GM23338 (cell line): ENCODE measurements around the gene OR2V2. TPM values are rescaled to one million over a fixed set of nuclear protein-coding genes. Genes with fewer than 3 reads are reported as not detected.
A peak's percentile ranks its signal among the peaks of the same experiment; 100 is the strongest.

Source experiments
- ATAC-seq: fragments of 200-7000 bp; cut with Tn5 transposase; 3 replicates; pipeline ENCODE4 v1.9.1; 2020
- DNase-seq: peaks from one replicate; pipeline ENCODE4 v3.0.0-alpha.2; 2015; ENCODE audit warnings: low spot score
- H2AFZ ChIP-seq: fragments of 200-600 bp; sonication (generic); 2 replicates; pipeline ENCODE4 v1.8.0; 2016; ENCODE audit warnings: antibody characterized with exemption, mild to moderate bottlenecking, moderate library complexity
- H3F3A ChIP-seq: fragments of 200-600 bp; sonication (generic); replicated peaks from 2 replicates; pipeline ENCODE4 v1.8.0; 2017; ENCODE audit warnings: antibody characterized with exemption, mixed run types, low read depth
- H3K27ac ChIP-seq: fragments of 200-600 bp; sonication (generic); 2 replicates; pipeline ENCODE4 v1.6.1; 2016; ENCODE audit warnings: low read depth
- H3K27me3 ChIP-seq: fragments of 200-600 bp; sonication (generic); 2 replicates; pipeline ENCODE4 v1.8.0; 2016; ENCODE audit warnings: mild to moderate bottlenecking, mixed run types, moderate library complexity; ENCODE audit not compliant: insufficient read depth
- H3K36me3 ChIP-seq: fragments of 200-600 bp; sonication (generic); 2 replicates; pipeline ENCODE4 v1.8.0; 2016; ENCODE audit warnings: mild to moderate bottlenecking; ENCODE audit not compliant: insufficient read depth
- H3K4me1 ChIP-seq: fragments of 200-600 bp; sonication (generic); 2 replicates; pipeline ENCODE4 v1.8.0; 2016; ENCODE audit warnings: mild to moderate bottlenecking, moderate library complexity; ENCODE audit not compliant: insufficient read depth
- H3K4me2 ChIP-seq: fragments of 200-600 bp; sonication (generic); 2 replicates; pipeline ENCODE4 v1.7.1; 2017; ENCODE audit warnings: mixed run types
- H3K4me3 ChIP-seq: fragments of 200-600 bp; sonication (generic); 2 replicates; pipeline ENCODE4 v1.6.1; 2016; ENCODE audit warnings: mixed run types
- H3K79me2 ChIP-seq: fragments of 200-600 bp; sonication (generic); replicated peaks from 2 replicates; pipeline ENCODE4 v1.8.0; 2017; ENCODE audit warnings: mild to moderate bottlenecking; ENCODE audit not compliant: insufficient read depth
- H3K9me2 ChIP-seq: fragments of 200-600 bp; sonication (generic); 2 replicates; pipeline ENCODE4 v1.8.0; 2017; ENCODE audit not compliant: insufficient read depth
- H4K20me1 ChIP-seq: fragments of 200-600 bp; sonication (generic); replicated peaks from 2 replicates; pipeline ENCODE4 v1.8.0; 2017; ENCODE audit warnings: mild to moderate bottlenecking; ENCODE audit not compliant: insufficient read depth
- H3K27ac Mint-ChIP-seq: 2 replicates; pipeline ENCODE4 v1.8.0; 2020; ENCODE audit warnings: inconsistent platforms, mild to moderate bottlenecking, moderate library complexity, mixed read lengths
- H3K27me3 Mint-ChIP-seq: 3 replicates; pipeline ENCODE4 v1.8.0; 2022; ENCODE audit warnings: low read depth, mild to moderate bottlenecking, moderate library complexity, mixed read lengths, inconsistent platforms; ENCODE audit not compliant: insufficient read depth, poor library complexity
- H3K36me3 Mint-ChIP-seq: 3 replicates; pipeline ENCODE4 v1.8.0; 2021; ENCODE audit warnings: low read depth, mild to moderate bottlenecking, inconsistent platforms, moderate library complexity, mixed read lengths
- H3K4me1 Mint-ChIP-seq: 3 replicates; pipeline ENCODE4 v1.8.0; 2020; ENCODE audit warnings: mild to moderate bottlenecking, inconsistent platforms, mixed read lengths
- H3K4me3 Mint-ChIP-seq: 3 replicates; pipeline ENCODE4 v1.8.0; 2021; ENCODE audit warnings: moderate library complexity, mild to moderate bottlenecking, inconsistent platforms, mixed read lengths
- H3K9me3 Mint-ChIP-seq: 3 replicates; pipeline ENCODE4 v1.8.0; 2020; ENCODE audit warnings: moderate library complexity, mild to moderate bottlenecking, inconsistent platforms, mixed read lengths
- CTCF ChIP-seq, 2 experiments: fragments of 200-600 bp in 1 of 2; sonication (generic) in 1 of 2; conservative IDR thresholded peaks; 2 replicates each; pipeline versions ENCODE4 v1.5.1 to v1.6.1; 2016 to 2017; ENCODE audit warnings: antibody characterized with exemption in 2 of 2, low read depth in 2 of 2, mild to moderate bottlenecking in 2 of 2, moderate library complexity in 1 of 2
- ETS1 ChIP-seq: IDR thresholded peaks from 2 replicates; pipeline ENCODE4 v1.6.1; 2016; ENCODE audit warnings: antibody characterized with exemption
- EZH2phosphoT487 ChIP-seq: fragments of 200-600 bp; sonication (generic); IDR thresholded peaks from one replicate; pipeline ENCODE4 v1.8.1; 2018; ENCODE audit warnings: antibody characterized with exemption; ENCODE audit not compliant: unreplicated experiment
- JUNB ChIP-seq: IDR thresholded peaks from one replicate; pipeline ENCODE4 v1.6.1; 2016; ENCODE audit warnings: antibody characterized with exemption; ENCODE audit not compliant: unreplicated experiment
- NANOG ChIP-seq: IDR thresholded peaks from 2 replicates; pipeline ENCODE4 v1.6.1; 2016; ENCODE audit warnings: antibody characterized with exemption, borderline replicate concordance
- REST ChIP-seq: IDR thresholded peaks from one replicate; pipeline ENCODE4 v1.6.1; 2018; ENCODE audit warnings: antibody characterized with exemption; ENCODE audit not compliant: unreplicated experiment
- ZNF114 ChIP-seq: fragments of 250-450 bp; sonication (Bioruptor Pico); IDR thresholded peaks from 2 replicates; pipeline ENCODE4 v1.5.0; 2020; ENCODE audit warnings: mild to moderate bottlenecking, moderate library complexity
- ZNF331 ChIP-seq: fragments of 250-450 bp; sonication (Bioruptor Pico); IDR thresholded peaks from 2 replicates; pipeline ENCODE4 v1.5.0; 2020; ENCODE audit warnings: low read depth, mild to moderate bottlenecking, moderate library complexity
- ZNF462 ChIP-seq: fragments of 250-450 bp; sonication (Bioruptor Pico); IDR thresholded peaks from 2 replicates; pipeline ENCODE4 v1.5.0; 2020; ENCODE audit warnings: mild to moderate bottlenecking, moderate library complexity
- polyA plus RNA-seq: library from polyadenylated mRNA; unstranded; fragments of >200 nt; fragmentation: Nextera tagmentation; extraction: Ambion mirVana; gene quantifications from 2 replicates; pipeline ENCODE4 v1.2.1, GENCODE V29; 2016
- total RNA-seq: library from RNA; depleted of rRNA; stranded (reverse); fragments of >200 nt; shearing (Covaris generic); gene quantifications from 2 replicates; pipeline ENCODE4 v1.2.3, GENCODE V29; 2014

Gene OR2V2
- total and polyA plus RNA-seq, 2 experiments from 2014 or later = not detected

DNA sequence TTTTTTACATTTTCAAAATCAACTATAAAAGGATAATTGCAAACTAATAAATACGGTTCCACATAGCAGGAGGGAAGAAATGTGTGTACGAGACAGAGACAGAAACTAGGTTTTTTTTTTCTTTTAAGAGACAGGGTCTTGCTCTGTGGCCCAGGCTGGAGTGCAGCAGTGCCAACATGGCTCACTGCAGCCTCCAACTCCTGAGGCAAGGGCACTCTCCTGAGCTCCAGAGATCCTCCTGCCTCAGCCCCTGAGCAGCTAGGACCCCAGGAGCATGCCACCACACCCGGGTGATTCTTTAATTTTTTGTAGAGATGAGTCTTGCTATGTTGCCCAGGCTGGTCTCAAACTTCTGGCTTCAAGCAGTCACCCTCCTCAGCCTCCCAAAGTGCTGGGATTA is 14.3 kb upstream of the OR2V2 start (continued):
- TF ChIP-seq CTCF (conservative IDR thresholded peaks at IDR 0.05; ENCODE audit: low read depth in 2 of 2) (no peak), ZNF114 (CRISPR knock-in tag) (no peak), ETS1 (no peak), NANOG (no peak), ZNF331 (CRISPR knock-in tag) (no peak)

GRCh38 chr5:181133610-181134231 is 13.7 kb upstream of the OR2V2 start:
- ATAC-seq (no peak), DNase-seq (no peak)
- Histone ChIP-seq H3K79me2 (no peaks in the 10 kb centered on the region), H3F3A (no peaks in the 10 kb centered on the region), H3K4me2 (no peak overlapping the region), H3K36me3 (0 out of 2 replicates have a peak, but pooled peaks cover 4% of the 10 kb centered on the region), H2AFZ (peak overlapping the region; percentile 45; the same call in 1 of the 2 replicates), H3K9me2 (no peaks in the 10 kb centered on the region), H4K20me1 (no peaks in the 10 kb centered on the region), H3K4me1 (0 out of 2 replicates have a peak, but pooled peaks cover 5% of the 10 kb centered on the region), H3K27ac (no peak overlapping the region), H3K4me3 (no peak overlapping the region), H3K27me3 (no peaks in the 10 kb centered on the region)
- Mint-ChIP-seq H3K27ac (no peak overlapping the region), H3K4me1 (no peaks in the 10 kb centered on the region; the same call in 2 of the 3 replicates), H3K4me3 (no peak overlapping the region), H3K36me3 (no peaks in the 10 kb centered on the region; the same call in 2 of the 3 replicates), H3K9me3 (no peaks in the 10 kb centered on the region; the same call in 1 of the 3 replicates), H3K27me3 (peaks cover 20% of the 10 kb centered on the region)
- TF ChIP-seq CTCF (conservative IDR thresholded peaks at IDR 0.05; ENCODE audit: low read depth in 2 of 2) = no peak
- TF ChIP-seq REST = no peak
- no peak for TF ChIP-seq ZNF462 (CRISPR knock-in tag)
- no peak for TF ChIP-seq JUNB
- no peak for TF ChIP-seq ZNF114 (CRISPR knock-in tag)
- no peak for TF ChIP-seq EZH2phosphoT487
